ENCODE results near the gene PPARA.

The PPARA gene

DNA sequence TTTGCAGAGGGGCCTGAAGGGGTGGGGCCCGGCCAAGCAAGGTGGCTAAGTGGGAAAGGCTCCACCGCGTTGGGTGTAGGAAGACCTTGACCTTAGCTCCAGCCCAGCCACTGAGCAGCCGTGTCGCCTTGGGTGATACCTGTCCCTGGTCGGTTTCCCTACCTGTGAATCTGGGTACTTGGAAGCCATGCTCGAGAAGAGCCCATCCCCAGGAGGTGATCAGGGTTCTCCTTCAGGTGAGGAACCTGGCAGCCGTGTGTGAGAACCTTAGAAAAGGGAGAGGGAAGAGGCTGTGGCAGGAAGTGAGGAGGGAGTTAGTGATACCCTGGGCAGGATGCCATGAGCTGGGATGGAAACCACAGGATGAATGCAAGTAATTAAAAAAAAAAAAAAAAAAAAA lies 21.6 kb downstream of the PPARA start:
- H3K9me3 ChIP-seq (ENCODE audit: insufficient read depth, low read length) = no peaks in the 10 kb centered on the region
- H3K79me2 ChIP-seq (ENCODE audit: low read length) = no peaks in the 10 kb centered on the region
- no peak overlapping the region for H3K9ac ChIP-seq (ENCODE audit: low read length)
- H3K4me2 ChIP-seq (ENCODE audit: low read length) = no peak overlapping the region
- H3K4me3 ChIP-seq (ENCODE audit: low read length) = no peak overlapping the region
- 0 out of 2 replicates have a peak, but pooled peaks cover 12% of the 10 kb centered on the region for H4K20me1 ChIP-seq (ENCODE audit: insufficient read depth, low read length)
- H3K36me3 ChIP-seq (replicated peaks; ENCODE audit: low read depth, low read length) = no peaks in the 10 kb centered on the region
- TF ChIP-seq, protein P1, sequence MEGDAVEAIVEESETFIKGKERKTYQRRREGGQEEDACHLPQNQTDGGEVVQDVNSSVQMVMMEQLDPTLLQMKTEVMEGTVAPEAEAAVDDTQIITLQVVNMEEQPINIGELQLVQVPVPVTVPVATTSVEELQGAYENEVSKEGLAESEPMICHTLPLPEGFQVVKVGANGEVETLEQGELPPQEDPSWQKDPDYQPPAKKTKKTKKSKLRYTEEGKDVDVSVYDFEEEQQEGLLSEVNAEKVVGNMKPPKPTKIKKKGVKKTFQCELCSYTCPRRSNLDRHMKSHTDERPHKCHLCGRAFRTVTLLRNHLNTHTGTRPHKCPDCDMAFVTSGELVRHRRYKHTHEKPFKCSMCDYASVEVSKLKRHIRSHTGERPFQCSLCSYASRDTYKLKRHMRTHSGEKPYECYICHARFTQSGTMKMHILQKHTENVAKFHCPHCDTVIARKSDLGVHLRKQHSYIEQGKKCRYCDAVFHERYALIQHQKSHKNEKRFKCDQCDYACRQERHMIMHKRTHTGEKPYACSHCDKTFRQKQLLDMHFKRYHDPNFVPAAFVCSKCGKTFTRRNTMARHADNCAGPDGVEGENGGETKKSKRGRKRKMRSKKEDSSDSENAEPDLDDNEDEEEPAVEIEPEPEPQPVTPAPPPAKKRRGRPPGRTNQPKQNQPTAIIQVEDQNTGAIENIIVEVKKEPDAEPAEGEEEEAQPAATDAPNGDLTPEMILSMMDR (IDR thresholded peaks at IDR 0.05; ENCODE audit: low read depth, low read length) = no peak
- TF ChIP-seq EZH2phosphoT487 (IDR thresholded peaks at IDR 0.05; ENCODE audit: low read depth) = no peak
- no peak overlapping the region for H2AFZ ChIP-seq (ENCODE audit: low read depth, low read length)
- no peak overlapping the region for H3K27ac ChIP-seq (ENCODE audit: low read length)
- no peaks in the 10 kb centered on the region for H3K27me3 ChIP-seq (ENCODE audit: low read depth, low read length)
- no peaks in the 10 kb centered on the region for H3K4me1 ChIP-seq (ENCODE audit: low read length)

DNA sequence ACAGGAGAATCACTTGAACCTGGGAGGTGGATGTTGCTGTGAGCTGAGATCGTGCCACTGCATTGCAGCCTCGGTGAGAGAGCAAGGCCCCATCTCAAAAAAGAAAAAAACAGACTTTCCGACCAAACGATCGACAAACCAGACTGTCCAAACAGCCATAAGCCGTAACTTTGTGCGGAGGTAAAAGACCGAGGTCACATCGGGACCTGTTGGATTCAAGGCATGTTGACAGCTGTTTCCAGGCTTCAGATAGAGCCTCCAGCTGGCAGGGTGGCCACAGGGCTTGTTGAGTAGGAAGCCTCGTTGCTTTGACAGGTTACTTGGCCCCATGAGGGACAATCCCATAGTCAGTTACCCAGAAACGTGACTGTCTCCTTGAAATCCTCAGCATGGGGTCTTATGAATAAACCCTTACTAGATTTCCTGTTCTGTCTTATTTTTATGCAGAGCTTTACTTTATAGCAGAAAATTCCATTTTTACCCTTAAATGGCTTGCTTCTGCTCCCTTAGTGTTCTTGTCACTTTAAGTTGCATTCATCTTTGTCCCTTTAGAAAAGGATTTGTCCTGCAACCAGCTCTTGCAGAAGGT lies 22.3 kb downstream of the PPARA start:
- H3K9me3 ChIP-seq (ENCODE audit: insufficient read depth, low read length) = no peaks in the 10 kb centered on the region
- TF ChIP-seq, protein P1 (IDR thresholded peaks at IDR 0.05; ENCODE audit: low read depth, low read length) = no peak
- TF ChIP-seq EZH2phosphoT487 (IDR thresholded peaks at IDR 0.05; ENCODE audit: low read depth) = no peak
- 0 out of 2 replicates have a peak, but pooled peaks cover 12% of the 10 kb centered on the region for H4K20me1 ChIP-seq (ENCODE audit: insufficient read depth, low read length)
- H3K4me1 ChIP-seq (ENCODE audit: low read length) = no peaks in the 10 kb centered on the region
- no peaks in the 10 kb centered on the region for H3K79me2 ChIP-seq (ENCODE audit: low read length)
- no peak overlapping the region for H3K27ac ChIP-seq (ENCODE audit: low read length)
- H2AFZ ChIP-seq (ENCODE audit: low read depth, low read length) = no peak overlapping the region
- no peaks in the 10 kb centered on the region for H3K27me3 ChIP-seq (ENCODE audit: low read depth, low read length)
- no peaks in the 10 kb centered on the region for H3K36me3 ChIP-seq (replicated peaks; ENCODE audit: low read depth, low read length)
- H3K4me2 ChIP-seq (ENCODE audit: low read length) = no peak overlapping the region
- no peak overlapping the region for H3K9ac ChIP-seq (ENCODE audit: low read length)
- no peak overlapping the region for H3K4me3 ChIP-seq (ENCODE audit: low read length)

DNA sequence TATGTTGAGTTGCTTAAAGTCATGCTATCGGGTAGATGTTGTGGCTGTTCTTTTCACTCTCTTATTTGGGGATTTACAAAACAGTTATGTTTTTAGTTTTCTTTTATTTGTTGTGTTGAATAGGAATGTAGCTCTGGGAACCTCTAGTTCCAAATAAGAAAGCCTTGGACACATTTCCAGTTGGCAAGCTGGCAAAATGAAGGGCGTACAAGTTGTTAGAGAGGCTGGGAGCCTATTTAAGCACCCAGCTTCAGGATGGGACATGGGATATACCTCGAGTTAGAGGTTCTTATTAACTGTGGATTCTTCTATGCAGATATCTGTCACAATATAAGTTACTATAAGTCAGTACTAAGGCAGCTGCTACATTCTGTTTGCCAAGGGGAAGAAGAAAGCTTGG lies 22.8 kb downstream of the PPARA start:
- no peak overlapping the region for H2AFZ ChIP-seq (ENCODE audit: low read depth, low read length)
- no peaks in the 10 kb centered on the region for H3K79me2 ChIP-seq (ENCODE audit: low read length)
- H4K20me1 ChIP-seq (ENCODE audit: insufficient read depth, low read length) = 0 out of 2 replicates have a peak, but pooled peaks cover 12% of the 10 kb centered on the region
- no peak for TF ChIP-seq EZH2phosphoT487 (IDR thresholded peaks at IDR 0.05; ENCODE audit: low read depth)
- TF ChIP-seq, protein P1 (IDR thresholded peaks at IDR 0.05; ENCODE audit: low read depth, low read length) = no peak
- no peaks in the 10 kb centered on the region for H3K27me3 ChIP-seq (ENCODE audit: low read depth, low read length)
- no peak overlapping the region for H3K27ac ChIP-seq (ENCODE audit: low read length)
- H3K9ac ChIP-seq (ENCODE audit: low read length) = no peak overlapping the region
- H3K36me3 ChIP-seq (replicated peaks; ENCODE audit: low read depth, low read length) = peaks cover under 1% of the 10 kb centered on the region
- no peaks in the 10 kb centered on the region for H3K4me1 ChIP-seq (ENCODE audit: low read length)
- no peaks in the 10 kb centered on the region for H3K9me3 ChIP-seq (ENCODE audit: insufficient read depth, low read length)
- no peak overlapping the region for H3K4me2 ChIP-seq (ENCODE audit: low read length)
- H3K4me3 ChIP-seq (ENCODE audit: low read length) = no peak overlapping the region

DNA sequence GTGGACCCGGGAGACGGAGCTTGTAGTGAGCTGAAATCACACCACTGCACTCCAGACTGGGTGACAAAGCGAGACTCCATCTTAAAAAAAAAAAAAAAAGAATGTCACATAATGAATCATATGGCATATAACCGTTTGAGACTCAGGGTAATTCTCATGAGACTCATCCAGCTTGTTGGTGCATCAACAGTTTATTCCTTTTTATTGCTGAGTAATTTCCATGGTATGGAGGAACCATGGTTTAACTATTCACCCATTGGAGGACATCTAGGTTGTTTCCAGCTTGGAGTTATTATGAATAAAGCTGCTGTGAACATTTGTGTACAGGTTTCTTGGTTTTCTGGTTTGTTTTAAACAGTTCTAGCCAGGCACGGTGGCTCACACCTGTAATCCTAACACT lies 25.3 kb downstream of the PPARA start:
- no peak overlapping the region for H3K27ac ChIP-seq (ENCODE audit: low read length)

More for the DNA sequence above, 25.3 kb downstream of the PPARA start:
- Histone ChIP-seq H3K4me2 (ENCODE audit: low read length) (no peak overlapping the region), H3K9ac (ENCODE audit: low read length) (no peak overlapping the region), H3K79me2 (ENCODE audit: low read length) (no peaks in the 10 kb centered on the region), H4K20me1 (ENCODE audit: insufficient read depth, low read length) (0 out of 2 replicates have a peak, but pooled peaks cover 12% of the 10 kb centered on the region), H3K4me1 (ENCODE audit: low read length) (no peaks in the 10 kb centered on the region), H2AFZ (ENCODE audit: low read depth, low read length) (no peak overlapping the region), H3K9me3 (ENCODE audit: insufficient read depth, low read length) (no peaks in the 10 kb centered on the region), H3K36me3 (replicated peaks; ENCODE audit: low read depth, low read length) (peaks cover 9% of the 10 kb centered on the region), H3K27me3 (ENCODE audit: low read depth, low read length) (no peaks in the 10 kb centered on the region), H3K4me3 (ENCODE audit: low read length) (no peak overlapping the region)
- no peak for TF ChIP-seq EZH2phosphoT487 (IDR thresholded peaks at IDR 0.05; ENCODE audit: low read depth)
- TF ChIP-seq, protein P1 (IDR thresholded peaks at IDR 0.05; ENCODE audit: low read depth, low read length) = no peak

Data from OCI-LY3 (cell line).